NCI-H82 (cell line): ENCODE measurements around the gene IL12RB2.

Source experiments
- DNase-seq: peaks from one replicate; lab custom pipeline; 2025; lab: John Stamatoyannopoulos, UW

The IL12RB2 gene

GRCh38 chr1:67307251-67308060 is at the start of gene IL12RB2:
Gene IL12RB2, plus strand, starts transcription at chr1:67307873. Its CDS starts 12,496 bp downstream, at chr1:67320369.
- DNase-seq, result peak; percentile 45

- peak; percentile 36 for DNase-seq
Observed at GRCh38 chr1:67261680-67262079, 46.0 kb upstream of the IL12RB2 start.

- DNase-seq, result no peak
Observed at GRCh38 chr1:67262735-67263134, 44.9 kb upstream of the IL12RB2 start.

- DNase-seq, result no peak
Observed at GRCh38 chr1:67264152-67264551, 43.5 kb upstream of the IL12RB2 start.

- no peak for DNase-seq
Observed at GRCh38 chr1:67264899-67265298, 42.8 kb upstream of the IL12RB2 start.

GRCh38 chr1:67269061-67269460 is 38.6 kb upstream of the IL12RB2 start:
- no peak for DNase-seq

GRCh38 chr1:67270541-67270940 is 37.1 kb upstream of the IL12RB2 start:
- no peak for DNase-seq

GRCh38 chr1:67273591-67273990 is 34.1 kb upstream of the IL12RB2 start:
- no peak for DNase-seq

- DNase-seq, result no peak
Observed at GRCh38 chr1:67274623-67275325, 32.9 kb upstream of the IL12RB2 start.

GRCh38 chr1:67280696-67281095 is 27.0 kb upstream of the IL12RB2 start:
- no peak for DNase-seq

- DNase-seq, result no peak
Observed at GRCh38 chr1:67281244-67281643, 26.4 kb upstream of the IL12RB2 start.

- no peak for DNase-seq
Observed at GRCh38 chr1:67285780-67286488, 21.7 kb upstream of the IL12RB2 start.

- no peak for DNase-seq
Observed at GRCh38 chr1:67290236-67290635, 17.4 kb upstream of the IL12RB2 start.

- no peak for DNase-seq
Observed at GRCh38 chr1:67294836-67295617, 12.6 kb upstream of the IL12RB2 start.

- DNase-seq, result peak; percentile 54
Observed at GRCh38 chr1:67298762-67299161, 8.9 kb upstream of the IL12RB2 start.

- no peak for DNase-seq
Observed at GRCh38 chr1:67299296-67299695, 8.4 kb upstream of the IL12RB2 start.

- no peak for DNase-seq
Observed at GRCh38 chr1:67300561-67300960, 7.1 kb upstream of the IL12RB2 start.

GRCh38 chr1:67304023-67304422 is 3.6 kb upstream of the IL12RB2 start:
- no peak for DNase-seq

GRCh38 chr1:67306547-67306946 is 1.1 kb upstream of the IL12RB2 start:
- DNase-seq, result no peak

GRCh38 chr1:67308136-67308535 is 463 bp downstream of the IL12RB2 start:
- peak; percentile 21 for DNase-seq

GRCh38 chr1:67312615-67313014 is 4.9 kb downstream of the IL12RB2 start:
- DNase-seq, result no peak
